A673 (cell line): ENCODE results near the gene KRTAP4-7.
"Not testable (repeated sequence)": the region's sequence is repeated elsewhere in the genome, so short reads cannot be mapped to it uniquely, and the experiment has no call there.

Experiments used
- EZH2 ChIP-seq: fragments of 200-600 bp; sonication (generic); IDR thresholded peaks from 2 replicates; pipeline ENCODE4 v1.6.1; 2017; ENCODE audit warnings: borderline replicate concordance, low read depth, mild to moderate bottlenecking, mixed read lengths, antibody characterized with exemption, low read length; ENCODE audit not compliant: poor library complexity, severe bottlenecking
- TF ChIP-seq, protein P1 (sequence below): fragments of 300-800, 200-600 bp; sonication (generic); conservative IDR thresholded peaks from 2 replicates; pipeline ENCODE4 v1.5.1; 2017; ENCODE audit warnings: low read depth, mild to moderate bottlenecking, antibody characterized with exemption, low read length, moderate library complexity, mixed read lengths

DNA sequence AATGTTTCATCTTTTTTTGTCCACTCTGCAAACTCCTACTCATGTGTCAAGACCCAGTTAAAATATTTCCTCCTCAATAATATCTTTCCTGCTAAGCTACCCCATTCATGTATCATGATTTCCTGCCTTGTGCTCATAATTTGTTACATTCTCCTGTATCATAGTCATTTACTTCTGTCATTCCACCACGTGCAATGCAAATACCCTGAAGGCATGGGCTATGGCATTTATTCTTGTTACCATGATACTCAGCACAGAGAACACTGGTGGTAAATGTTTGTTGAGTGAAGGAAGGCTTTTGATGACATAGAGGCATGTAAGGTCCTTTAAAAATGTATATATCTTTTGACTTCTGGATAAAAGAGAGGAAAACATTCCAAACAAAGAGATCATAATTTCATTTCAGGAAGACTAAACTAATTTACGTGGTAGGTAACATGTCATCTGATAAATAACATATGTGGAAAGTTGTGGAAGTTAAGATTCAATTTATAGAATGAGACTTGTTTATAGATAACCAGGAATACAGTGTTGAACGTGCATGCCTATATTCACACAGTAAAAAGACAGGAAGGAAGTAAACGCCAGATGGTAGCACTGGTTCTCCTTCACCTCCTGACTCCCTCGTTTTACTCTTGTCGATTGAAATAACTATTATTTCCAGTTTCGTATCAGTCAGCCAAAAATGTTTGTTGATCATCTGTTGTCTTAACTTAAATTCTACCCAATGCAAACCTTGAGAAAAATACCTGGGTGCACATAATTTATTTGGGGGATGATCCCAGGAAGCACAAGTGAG lies 15.9 kb downstream of the KRTAP4-7 start:
- TF ChIP-seq, protein P1, sequence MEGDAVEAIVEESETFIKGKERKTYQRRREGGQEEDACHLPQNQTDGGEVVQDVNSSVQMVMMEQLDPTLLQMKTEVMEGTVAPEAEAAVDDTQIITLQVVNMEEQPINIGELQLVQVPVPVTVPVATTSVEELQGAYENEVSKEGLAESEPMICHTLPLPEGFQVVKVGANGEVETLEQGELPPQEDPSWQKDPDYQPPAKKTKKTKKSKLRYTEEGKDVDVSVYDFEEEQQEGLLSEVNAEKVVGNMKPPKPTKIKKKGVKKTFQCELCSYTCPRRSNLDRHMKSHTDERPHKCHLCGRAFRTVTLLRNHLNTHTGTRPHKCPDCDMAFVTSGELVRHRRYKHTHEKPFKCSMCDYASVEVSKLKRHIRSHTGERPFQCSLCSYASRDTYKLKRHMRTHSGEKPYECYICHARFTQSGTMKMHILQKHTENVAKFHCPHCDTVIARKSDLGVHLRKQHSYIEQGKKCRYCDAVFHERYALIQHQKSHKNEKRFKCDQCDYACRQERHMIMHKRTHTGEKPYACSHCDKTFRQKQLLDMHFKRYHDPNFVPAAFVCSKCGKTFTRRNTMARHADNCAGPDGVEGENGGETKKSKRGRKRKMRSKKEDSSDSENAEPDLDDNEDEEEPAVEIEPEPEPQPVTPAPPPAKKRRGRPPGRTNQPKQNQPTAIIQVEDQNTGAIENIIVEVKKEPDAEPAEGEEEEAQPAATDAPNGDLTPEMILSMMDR, result not testable (repeated sequence)
- not testable (repeated sequence) for TF ChIP-seq EZH2
